Measurements from ENCODE around the gene ARL3. TPM values are rescaled to one million over a fixed set of nuclear protein-coding genes. Genes with fewer than 3 reads are reported as not detected.

Gene ARL3
- total RNA-seq, 4 donors from 2014 or later: 3.4 to 6.0 (median 3.8) TPM

DNA sequence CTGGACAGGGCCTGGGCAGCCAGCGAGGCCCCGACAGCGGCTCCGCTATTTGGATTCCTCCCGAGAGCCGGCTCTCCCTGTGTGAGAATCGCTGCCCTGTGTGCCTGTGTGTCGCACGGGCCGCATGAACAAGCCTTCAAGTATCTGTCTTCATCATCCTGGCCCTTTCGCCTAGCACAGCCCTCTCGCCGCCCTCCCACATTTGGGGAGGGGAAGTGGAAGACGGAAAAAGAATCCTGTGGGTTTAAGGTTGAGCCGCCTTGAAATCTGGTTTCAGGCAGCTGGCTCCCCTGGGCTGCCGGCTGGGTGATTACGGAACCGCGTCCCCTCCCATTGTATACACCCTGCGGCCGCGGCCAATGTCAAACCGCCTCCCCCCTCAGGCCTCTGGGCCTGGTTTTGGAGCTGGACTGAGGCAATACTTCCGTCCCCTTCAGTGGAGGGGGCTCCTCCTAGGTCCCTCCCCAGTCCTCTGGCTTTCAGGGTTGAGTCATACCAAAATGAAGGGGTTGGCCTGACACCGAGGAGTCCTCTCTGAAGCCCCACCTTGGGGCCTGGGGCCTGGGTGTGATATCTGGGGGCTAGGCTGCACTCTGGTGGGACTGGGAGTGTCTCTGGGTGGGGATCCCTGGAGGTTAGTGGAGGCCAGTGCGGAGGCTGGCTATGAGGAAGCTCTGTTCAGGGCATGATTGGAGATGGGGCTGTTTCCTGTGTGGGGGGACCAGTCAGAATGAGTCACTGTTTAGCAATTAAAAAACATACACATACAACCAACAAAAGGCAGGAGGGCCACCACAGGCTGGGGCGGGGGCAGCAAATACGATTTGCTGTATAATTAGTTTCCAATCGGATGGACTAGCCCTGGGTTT lies 68.2 kb downstream of the ARL3 start:
- no peaks in the 10 kb centered on the region for H3K9me3 ChIP-seq
- peak overlapping the region; percentile 73 for H3K4me3 ChIP-seq
- peak overlapping the region; percentile 99 for H3K27ac ChIP-seq
- TF ChIP-seq CTCF (IDR thresholded peaks at IDR 0.05) (no peak), POLR2AphosphoS5 (IDR thresholded peaks at IDR 0.05) (peak; percentile 3 to 88 (median 67)), POLR2A (IDR thresholded peaks at IDR 0.05) (peak; percentile 39 to 51), EP300 (IDR thresholded peaks at IDR 0.05) (no peak)
- no peaks in the 10 kb centered on the region for H3K27me3 ChIP-seq
- DNase-seq (ENCODE audit: low spot score in 2 of 2): peak; percentile 96
- H3K36me3 ChIP-seq: peaks cover under 1% of the 10 kb centered on the region
- 0% methylated on average over 24 of the region's 29 CpGs for whole genome bisulfite sequencing
- peaks cover 55% of the 10 kb centered on the region for H3K4me1 ChIP-seq

- DNase-seq (ENCODE audit: low spot score in 2 of 2): peak; percentile 89 to 91
- H3K9me3 ChIP-seq: no peaks in the 10 kb centered on the region
- H3K27ac ChIP-seq: peak overlapping the region; percentile 99
- no CpG with 5 or more reads among the region's 12 CpGs for WGBS
- no peaks in the 10 kb centered on the region for H3K27me3 ChIP-seq
- peak overlapping the region; percentile 73 for H3K4me3 ChIP-seq
- H3K36me3 ChIP-seq: no peaks in the 10 kb centered on the region
- peaks cover 49% of the 10 kb centered on the region for H3K4me1 ChIP-seq
- TF ChIP-seq POLR2A (IDR thresholded peaks at IDR 0.05) (peak in 1 of 2 donors; percentile 10), POLR2AphosphoS5 (IDR thresholded peaks at IDR 0.05) (no peak)
Measured at GRCh38 chr10:102645388-102645740, 68.8 kb downstream of the ARL3 start.

DNA sequence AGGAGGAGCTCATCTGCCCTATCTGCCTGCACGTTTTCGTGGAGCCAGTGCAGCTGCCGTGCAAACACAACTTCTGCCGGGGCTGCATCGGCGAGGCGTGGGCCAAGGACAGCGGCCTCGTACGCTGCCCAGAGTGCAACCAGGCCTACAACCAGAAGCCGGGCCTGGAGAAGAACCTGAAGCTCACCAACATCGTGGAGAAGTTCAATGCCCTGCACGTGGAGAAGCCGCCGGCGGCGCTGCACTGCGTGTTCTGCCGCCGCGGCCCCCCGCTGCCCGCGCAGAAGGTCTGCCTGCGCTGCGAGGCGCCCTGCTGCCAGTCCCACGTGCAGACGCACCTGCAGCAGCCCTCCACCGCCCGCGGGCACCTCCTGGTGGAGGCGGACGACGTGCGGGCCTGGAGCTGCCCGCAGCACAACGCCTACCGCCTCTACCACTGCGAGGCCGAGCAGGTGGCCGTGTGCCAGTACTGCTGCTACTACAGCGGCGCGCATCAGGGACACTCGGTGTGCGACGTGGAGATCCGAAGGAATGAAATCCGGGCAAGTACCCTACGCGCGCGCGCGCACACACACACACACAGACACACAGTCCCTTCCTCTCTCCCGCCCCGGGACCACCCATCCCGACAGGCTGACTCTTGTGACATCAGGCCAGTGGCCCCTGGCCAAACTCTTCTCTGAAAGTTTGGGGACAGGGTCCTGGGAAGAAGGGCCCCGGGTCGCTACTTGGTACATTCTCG lies 69.4 kb downstream of the ARL3 start:
- Histone ChIP-seq H3K27me3 (no peaks in the 10 kb centered on the region), H3K36me3 (no peaks in the 10 kb centered on the region), H3K4me3 (peak overlapping the region; percentile 73), H3K27ac (peak overlapping the region; percentile 99), H3K4me1 (peaks cover 43% of the 10 kb centered on the region), H3K9me3 (no peaks in the 10 kb centered on the region)
- peak; percentile 91 to 93 for DNase-seq (ENCODE audit: low spot score in 2 of 2)
- TF ChIP-seq CTCF (IDR thresholded peaks at IDR 0.05) (peak; percentile 19 to 52), POLR2AphosphoS5 (IDR thresholded peaks at IDR 0.05) (peak in 2 of 3 donors; percentile 54 to 57), POLR2A (IDR thresholded peaks at IDR 0.05) (no peak), EP300 (IDR thresholded peaks at IDR 0.05) (no peak)
- 20% methylated on average over 1 of the region's 62 CpGs for WGBS

GRCh38 chr10:102644066-102644645 lies 70.0 kb downstream of the ARL3 start, which contains the start of gene TRIM8:
TRIM8 (plus strand) TSS chr10:102644479; CDS start chr10:102644618, 139 bp downstream.
- H3K27me3 ChIP-seq: no peaks in the 10 kb centered on the region
- TF ChIP-seq POLR2AphosphoS5 (IDR thresholded peaks at IDR 0.05) (no peak), EP300 (IDR thresholded peaks at IDR 0.05) (no peak)
- WGBS: no CpG with 5 or more reads among the region's 80 CpGs
- H3K4me1 ChIP-seq: peaks cover 37% of the 10 kb centered on the region
- H3K4me3 ChIP-seq: peak within 1 kb of the TSS; percentile 73
- DNase-seq (ENCODE audit: low spot score in 2 of 2): no peak
- H3K9me3 ChIP-seq: no peaks in the 10 kb centered on the region
- no peaks in the 10 kb centered on the region for H3K36me3 ChIP-seq
- H3K27ac ChIP-seq: peak within 1 kb of the TSS; percentile 99

GRCh38 chr10:102643336-102644065 lies 70.7 kb downstream of the ARL3 start:
- under 1% methylated on average over 56 of the region's 76 CpGs for whole genome bisulfite sequencing
- H3K36me3 ChIP-seq: no peaks in the 10 kb centered on the region
- no peaks in the 10 kb centered on the region for H3K9me3 ChIP-seq
- H3K27ac ChIP-seq: peak overlapping the region; percentile 99
- H3K27me3 ChIP-seq: no peaks in the 10 kb centered on the region
- H3K4me1 ChIP-seq: peaks cover 30% of the 10 kb centered on the region
- peak overlapping the region; percentile 73 for H3K4me3 ChIP-seq
- TF ChIP-seq EP300 (IDR thresholded peaks at IDR 0.05) (no peak), POLR2AphosphoS5 (IDR thresholded peaks at IDR 0.05) (no peak), CTCF (IDR thresholded peaks at IDR 0.05) (no peak), POLR2A (IDR thresholded peaks at IDR 0.05) (peak in 1 of 2 donors; percentile 57)
- DNase-seq (ENCODE audit: low spot score in 2 of 2): peak in 1 of 2 donors; percentile 91

Data from suprapubic skin (tissue), 4 donors.